GM19023 (cell line): Measurements from ENCODE around the gene NF2.
"Not testable (repeated sequence)": the region's sequence is repeated elsewhere in the genome, so short reads cannot be mapped to it uniquely, and the experiment has no call there.

Source experiments
- ATAC-seq: cut with Tn5 transposase; IDR thresholded peaks from one replicate; pipeline ENCODE4 v1.9.1; 2021; ENCODE audit warnings: mild to moderate bottlenecking, moderate library complexity; ENCODE audit not compliant: unreplicated experiment

NF2 gene

DNA sequence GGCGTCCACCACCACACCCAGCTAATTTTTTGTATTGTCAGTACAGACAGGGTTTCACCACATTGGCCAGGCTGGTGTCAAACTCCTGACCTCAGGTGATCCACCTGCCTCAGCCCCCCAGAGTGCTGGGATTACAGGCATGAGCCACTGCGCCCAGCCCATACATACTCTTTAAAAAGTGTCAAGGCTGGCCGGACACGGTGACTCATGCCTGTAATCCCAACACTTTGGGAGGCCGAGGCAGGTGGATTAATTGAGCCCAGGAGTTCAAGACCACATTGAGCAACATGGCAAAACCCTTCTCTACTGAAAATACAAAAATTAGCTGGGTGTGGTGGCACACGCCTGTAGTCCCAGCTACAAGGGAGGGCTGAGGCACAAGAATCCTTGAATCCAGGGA lies 9.0 kb upstream of the NF2 start:
- not testable (repeated sequence) for ATAC-seq

DNA sequence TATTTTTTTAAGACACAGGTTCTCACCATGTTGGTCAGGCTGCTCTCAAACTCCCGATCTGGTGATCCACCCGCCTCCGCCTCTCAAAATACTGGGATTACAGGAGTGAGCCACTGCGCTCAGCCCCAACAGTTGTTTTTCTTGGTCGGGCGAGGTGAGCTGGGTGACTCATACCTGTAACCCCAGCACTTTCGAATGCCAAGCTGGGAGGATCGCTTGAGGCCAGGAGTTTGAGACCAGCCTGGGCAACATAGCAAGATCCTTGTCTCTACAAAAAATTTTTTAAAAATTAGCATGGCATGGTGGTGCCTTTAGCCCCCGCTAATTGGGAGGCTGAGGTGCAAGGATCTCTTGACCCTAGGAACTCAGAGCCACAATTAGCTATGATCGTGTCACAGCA lies 7.0 kb upstream of the NF2 start:
- no peak for ATAC-seq

DNA sequence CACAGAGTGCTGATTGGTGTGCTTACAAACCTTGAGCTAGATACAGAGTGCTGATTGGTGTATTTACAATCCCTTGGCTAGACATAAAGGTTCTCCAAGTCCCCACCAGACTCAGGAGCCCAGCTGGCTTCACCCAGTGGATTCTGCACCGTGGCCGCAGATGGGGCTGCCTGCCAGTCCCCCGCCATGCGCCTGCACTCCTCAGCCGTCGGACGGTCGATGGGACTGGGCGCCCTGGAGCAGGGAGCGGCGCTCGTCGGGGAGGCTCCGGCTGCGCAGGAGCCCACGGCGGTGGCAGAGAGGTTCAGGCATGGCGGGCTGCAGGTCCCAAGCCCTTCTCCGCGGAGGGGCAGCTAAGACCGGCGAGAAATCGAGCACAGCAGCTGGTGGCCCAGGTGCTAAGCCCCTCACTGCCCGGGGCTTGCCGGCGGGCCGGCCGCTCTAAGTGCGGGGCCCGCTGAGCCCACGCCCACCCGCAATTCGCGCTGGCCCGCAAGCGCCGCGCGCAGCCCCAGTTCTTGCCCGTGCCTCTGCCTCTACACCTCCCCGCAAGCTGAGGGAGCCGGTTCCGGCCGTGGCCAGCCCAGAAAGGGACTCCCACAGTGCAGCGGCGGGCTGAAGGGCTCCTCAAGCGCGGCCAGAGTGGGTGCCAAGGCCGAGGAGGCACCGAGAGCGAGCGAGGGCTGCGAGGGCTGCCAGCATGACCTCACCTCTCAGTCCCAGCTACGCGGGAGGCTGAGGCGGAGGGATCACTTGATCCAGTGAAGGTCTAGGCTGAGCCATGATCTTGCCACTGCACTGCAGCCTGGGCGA lies 5.4 kb upstream of the NF2 start:
- ATAC-seq, result not testable (repeated sequence)

DNA sequence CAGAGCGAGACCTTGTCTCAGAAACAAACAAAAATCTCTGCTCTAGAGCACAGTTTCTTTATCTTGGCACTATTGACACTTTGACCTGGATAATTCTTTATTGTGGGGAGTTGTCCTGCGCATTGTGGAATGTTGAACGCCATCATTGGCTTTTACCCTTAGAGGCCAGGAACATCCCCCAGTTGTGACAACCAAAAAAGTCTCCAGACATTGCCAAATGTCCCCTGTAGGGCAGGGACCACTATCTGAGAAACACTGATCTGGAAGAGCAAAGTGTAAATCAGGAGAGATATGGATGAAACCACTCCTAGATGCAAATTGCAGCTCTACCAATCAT lies 4.8 kb upstream of the NF2 start:
- ATAC-seq, result no peak

DNA sequence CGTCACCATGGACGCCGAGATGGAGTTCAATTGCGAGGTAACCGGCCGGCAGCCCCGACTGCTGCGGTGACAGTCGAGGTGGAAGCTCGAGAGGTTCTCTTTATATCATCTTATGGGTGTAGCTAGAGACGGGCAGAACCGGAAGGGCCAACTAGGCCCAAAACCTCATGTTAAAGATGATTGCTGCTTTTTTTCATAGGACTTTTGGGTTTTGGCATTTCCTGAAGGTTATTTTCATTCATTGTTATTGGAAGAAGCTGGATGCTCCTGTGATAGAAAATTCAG lies 585 bp downstream of the NF2 start:
- ATAC-seq, result no peak

DNA sequence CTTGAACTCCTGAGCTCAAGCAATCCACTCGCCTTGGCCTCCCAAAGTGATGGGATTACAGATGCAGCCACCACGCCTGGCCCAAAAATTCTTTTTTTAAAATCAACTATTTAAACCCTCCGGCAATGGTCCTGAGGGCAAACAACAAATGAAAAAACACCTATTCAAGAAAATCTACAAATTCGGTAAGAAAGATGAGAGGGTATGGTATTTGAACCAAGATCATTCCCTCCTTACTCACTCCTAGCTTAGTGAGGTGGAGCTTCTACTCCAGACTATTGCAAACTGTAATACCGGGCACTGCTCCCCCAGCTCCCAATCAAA lies 2.1 kb downstream of the NF2 start:
- no peak for ATAC-seq

DNA sequence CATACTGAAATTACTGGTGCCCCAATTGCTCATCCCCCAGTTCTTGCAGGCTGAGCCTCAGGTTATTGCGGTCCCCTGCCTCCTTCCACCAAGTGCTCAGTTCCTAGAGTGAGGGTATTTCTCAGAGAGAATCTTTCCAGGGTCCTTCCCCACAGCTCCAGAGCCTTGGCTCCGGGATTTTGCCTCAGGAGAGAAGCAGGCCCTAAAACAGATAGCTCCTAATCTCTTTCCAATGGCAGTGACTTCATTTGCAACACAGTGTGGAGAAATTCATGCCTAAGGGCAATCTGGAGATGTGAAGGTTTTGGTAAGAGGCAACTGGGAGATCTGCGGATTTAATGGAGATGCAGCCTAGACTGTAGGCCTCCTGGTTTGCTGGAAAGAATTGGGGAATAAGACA lies 2.9 kb downstream of the NF2 start:
- no peak for ATAC-seq

DNA sequence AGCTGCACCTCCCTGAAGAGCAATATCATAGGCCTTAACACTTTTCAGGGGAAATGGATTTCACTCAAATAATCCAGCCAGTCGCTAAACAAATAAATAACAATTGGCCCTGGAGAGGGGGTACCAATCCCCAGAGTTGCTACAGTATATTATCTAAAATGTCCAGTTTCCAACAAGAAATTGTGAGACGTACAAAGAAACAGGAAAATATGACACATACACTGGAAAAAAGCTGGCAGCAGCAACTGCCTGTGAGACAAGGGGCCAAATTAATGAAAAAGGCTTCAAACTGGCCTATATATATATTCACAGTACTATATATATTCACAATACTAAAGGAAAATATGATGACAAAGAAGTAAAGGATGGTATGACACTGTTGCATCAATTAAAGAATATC lies 4.0 kb downstream of the NF2 start:
- no peak for ATAC-seq

DNA sequence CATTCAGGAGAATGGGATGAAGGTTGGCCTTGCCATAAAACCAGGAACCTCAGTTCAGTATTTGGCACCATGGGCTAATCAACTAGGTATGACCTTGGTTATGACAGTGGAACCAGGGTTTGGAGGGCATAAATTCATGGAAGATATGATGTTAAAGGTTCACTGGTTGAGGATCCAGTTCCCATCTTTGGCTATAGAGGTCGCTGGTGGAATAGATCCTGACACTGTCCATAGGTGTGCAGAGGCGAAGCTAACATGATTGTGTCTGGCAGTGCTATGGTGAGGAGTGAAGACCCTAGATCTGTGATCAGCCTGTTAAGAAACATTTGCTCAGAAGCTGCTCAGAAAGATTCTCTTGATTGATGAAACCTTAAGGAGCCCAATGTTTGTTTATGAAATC lies 5.7 kb downstream of the NF2 start:
- no peak for ATAC-seq

DNA sequence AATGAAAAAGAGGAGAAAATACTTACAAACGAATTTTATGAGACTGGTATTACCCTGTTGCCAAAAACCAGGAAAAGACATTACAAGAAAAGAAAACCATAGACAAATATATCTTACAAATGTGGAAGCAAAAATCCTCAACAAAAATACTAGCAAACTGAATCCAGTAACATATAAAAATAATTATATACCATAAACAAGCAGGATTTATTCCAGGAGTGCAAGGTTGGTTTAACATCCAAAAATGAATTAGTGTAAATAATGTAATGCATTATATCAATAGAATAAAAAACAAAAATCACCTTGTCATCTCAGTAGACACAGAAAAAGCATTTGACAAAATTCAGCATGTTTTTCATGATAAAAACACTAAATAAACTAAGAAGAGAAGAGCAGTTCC lies 7.3 kb downstream of the NF2 start:
- no peak for ATAC-seq

DNA sequence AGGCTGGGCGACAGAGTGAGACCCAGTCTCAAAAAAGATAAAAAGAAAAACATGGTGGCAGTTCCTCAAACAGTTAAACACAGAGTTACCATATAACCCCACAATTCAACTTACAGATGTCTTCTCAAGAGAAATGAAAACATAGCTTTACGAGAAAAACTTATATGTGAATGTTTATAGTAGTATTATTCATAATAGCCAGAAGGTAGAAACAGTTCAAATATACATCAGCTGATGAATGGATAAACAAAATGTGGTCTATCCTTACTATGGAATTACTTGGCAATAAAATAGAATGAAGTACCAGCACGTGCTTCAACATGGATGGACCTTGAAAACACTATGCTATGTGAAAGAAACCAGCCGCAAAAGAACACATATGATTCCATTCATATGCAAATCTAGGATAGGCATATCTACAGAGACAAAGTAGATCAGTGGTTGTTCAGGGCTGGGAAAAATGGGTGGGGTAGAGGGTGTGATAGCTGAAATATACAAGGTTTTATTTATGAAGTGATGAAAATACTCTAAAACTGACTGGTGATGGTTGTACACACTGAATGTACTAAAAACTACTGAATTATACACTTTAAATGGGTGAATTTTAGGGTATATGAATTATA lies 12.4 kb downstream of the NF2 start:
- ATAC-seq, result no peak

DNA sequence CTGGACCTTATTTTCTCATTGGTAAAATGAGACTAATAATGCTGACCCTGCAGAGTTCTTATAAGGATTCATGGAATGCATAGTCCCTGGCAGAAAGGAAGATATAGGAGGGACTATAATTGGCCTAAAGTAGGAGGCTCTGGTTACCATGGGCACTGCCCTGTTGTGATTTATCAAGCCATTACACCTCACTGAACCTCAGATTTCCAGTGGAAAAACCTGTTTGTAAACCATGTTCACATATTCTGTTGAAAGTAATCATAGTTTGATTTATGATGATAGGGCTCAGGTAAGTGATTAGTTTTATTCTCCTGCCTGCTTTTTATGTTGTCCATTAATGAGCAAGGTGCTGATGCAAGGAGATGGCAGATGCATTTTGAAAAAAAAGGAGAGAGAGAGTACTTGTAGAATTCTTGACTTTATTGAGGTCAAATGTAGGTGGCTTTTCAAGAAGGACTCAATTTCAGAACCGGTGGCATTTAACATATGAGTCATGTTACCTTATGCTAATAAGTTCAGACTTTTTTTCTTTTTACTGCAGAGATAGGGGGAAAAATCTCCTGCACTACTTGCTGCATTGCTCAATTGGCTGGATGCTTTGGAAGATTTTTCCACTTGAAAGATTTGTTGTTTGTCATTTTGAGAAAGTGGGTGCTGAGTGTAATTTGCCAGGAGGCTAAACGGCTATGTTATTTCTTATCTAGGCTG lies 14.6 kb downstream of the NF2 start:
- no peak for ATAC-seq

DNA sequence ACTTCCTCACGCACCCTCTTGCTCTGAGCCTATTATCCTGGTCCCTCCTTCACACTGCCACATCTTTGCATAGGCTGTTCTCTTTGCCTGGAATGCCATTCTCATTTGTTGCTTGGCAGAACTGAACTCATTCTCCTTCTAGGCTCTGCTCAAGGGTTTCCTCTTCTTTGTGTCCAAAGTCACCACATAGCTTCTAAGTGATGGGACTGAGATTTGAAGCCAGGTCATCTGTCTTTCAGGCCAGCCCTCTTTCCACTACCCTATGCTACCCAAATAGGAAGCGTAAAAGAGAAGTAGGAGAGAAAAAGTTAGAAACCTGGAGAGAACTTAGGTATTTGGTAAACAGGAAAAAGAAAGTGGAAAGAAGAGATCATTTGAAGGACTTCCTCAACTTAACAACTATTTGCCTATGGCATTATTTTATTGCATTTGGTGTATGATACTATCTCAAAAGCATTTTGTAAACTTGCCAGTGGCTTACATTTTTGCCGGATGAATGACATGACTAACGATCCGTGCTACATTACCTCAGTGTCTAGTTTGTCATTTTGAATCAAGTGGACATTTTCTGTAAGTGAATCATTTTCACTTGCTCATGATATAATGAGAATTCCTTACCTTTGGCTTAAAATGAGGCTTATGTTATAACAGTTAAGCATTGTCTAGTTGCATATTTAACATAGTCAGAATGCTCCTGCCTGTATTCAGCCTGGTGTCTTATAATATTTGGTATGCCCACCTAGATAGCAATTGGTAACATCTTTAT lies 18.5 kb downstream of the NF2 start:
- ATAC-seq, result no peak

DNA sequence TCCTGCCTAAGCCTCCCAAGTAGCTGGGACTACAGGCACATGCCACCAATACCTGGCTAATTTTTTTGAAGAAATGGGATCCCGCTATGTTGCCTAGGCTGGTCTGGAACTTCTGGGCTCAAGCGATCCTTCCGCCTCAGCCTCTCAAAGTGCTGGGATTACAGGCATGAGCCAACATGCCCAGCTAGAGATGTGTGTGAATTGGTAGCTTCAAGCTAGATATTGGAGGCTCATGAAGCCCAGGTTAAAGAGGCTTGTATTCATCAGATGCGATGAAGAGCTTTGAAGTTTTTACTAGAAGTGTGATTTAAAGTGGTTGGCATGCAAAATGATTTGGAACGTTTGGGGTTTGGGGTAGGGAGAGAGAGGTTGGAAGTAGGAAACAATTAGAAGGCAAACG lies 19.6 kb downstream of the NF2 start:
- ATAC-seq, result no peak

DNA sequence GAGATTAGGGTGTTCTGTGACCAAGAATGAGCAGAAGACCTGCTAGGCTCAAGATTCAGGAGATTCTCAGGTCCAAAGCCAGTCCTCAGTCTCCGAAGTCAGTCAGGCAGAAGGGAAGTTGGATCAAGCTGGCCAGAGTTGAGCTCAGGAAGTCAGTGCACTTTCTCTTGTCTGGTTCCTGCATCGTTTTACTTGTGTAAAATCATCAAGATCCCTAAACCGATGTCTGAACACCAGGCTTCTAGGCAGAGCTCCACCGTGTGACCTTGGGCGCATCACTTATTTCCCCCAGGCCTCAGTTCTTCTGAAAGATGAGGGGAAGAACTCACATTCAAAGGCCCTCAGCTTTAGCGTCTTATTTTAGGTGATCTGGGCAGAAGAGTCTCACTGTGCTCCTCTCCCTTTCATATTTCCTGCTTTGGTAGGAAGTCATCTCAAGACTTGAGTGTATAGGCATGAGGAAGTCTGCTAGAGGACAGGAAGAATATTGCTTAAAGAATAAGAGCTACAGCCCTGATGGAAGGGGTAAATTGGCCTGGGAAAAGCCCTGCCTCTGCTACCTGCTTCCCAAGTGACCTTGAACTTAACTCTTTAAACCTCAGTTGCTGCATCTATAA lies 20.2 kb downstream of the NF2 start:
- ATAC-seq, result no peak

DNA sequence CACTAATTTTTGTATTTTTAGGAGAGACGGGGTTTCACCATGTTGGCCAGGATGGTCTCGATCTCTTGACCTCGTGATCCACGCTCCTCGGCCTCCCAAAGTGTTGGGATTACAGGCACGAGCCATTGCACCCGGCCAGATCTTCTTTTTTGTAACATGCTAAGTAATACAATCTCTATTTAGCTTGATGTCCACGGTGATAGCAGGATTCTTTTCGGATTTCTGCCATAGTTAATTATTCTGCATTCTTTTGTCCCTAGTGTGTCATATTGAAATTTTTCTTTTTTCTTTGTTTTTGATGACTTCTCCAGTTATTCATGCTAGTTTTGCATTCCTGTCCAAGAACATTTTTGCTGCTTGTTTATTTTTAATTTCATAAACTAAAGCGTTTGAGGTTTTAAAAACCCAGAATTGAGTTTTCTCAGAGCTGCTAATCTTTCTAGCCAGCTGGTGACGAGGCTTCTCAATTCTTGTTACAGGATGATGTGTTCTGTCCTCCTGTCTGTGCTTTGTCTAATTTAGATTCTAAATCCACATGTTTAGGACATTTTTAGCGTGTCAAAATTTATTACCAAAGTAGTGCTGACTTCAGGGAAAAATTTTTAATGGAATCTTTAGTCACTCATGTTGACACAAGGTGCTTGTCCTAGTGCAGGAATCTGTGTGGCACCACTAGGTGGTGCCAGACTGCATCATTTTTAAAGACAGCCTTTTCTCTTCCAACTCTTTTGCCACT lies 21.8 kb downstream of the NF2 start:
- no peak for ATAC-seq

DNA sequence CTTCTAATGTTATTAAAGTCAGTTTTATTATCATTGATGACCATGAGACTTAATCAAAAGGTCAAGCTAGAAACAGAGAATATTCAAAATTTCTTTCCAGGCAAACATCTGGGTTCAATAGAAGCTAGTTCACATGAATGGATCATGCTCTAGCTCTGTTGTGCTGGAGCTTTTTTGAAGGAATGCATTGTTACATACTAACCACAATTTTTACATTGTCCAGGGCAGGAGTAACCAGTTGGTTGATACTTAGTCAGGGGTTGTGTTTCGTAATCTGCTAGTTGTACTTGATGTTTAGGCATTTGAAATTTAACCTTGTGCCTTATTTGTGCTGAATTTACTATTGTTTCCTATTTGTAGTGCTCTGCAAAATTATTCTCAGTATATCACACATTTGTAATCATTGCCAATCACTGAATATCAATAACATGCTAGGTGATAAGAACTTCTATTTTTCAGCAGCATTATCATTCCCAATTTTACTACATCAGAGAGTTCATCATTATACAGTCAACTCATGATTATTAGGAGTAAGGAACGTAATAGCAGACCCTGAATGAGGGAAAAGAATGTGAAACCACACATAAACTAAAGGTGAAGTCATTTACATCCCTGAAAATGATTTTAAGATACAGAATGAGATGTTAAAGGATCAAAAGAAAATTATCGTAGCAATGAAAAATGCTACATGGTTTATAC lies 23.2 kb downstream of the NF2 start:
- no peak for ATAC-seq

DNA sequence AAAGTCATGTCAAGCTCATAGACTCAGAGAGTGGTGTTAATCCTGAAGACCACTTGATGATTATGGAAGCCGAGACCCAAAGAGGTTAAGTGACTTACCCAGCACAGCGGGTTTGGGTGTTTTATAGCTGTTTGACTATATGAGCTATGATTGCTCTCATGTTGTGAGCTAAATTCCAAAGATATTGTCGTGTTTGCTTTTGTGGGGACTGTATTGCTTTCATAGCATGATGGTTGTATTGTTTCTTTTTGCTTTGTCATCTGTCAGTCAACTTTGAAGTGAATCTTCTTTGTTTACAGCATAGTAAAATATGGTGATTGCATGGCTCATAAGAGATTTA lies 23.7 kb downstream of the NF2 start:
- no peak for ATAC-seq

DNA sequence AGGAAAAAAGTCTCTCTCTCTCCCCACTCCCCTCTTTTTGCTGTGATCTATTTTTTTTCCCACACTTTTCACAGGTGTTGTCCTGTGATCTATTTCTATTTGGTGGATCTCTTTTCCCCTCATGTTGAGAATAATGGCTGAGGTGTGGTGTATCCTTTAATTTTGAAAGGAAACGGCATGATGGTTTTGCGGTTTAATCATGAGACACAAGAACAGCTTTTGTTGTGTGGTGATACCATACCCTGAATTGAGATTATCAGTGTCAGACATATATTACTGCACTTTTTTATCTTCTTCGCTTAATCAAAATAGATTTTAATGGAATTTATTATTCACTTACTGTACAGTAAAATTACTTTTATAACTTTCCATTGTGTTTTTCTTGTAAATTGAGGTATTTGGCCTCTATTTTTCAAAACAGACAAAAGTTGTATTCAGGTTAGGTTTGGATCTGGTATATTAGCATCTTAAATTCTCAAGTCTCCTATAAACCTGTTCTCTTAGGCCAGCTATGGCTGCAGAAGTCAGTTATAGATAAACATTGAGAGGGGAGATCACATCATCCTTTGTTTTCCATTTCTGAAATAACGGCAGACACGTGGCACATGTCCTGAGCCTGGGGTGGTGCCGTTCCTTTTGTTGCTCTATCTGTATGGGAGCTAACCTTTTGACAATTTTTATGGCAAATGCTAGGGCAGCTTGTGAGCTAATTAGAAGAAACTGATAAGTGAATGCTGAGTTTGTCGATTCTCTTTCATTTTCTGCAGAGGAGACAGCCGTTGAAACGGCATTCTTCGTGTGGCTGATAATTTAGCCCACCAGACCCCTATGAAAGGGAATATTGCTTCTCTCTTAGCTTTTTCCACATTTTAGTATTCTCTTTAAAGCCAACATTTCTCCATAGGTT lies 25.8 kb downstream of the NF2 start:
- ATAC-seq, result no peak
